ENCODE results near the gene GPBP1L1.
"Not testable (repeated sequence)": the region's sequence is repeated elsewhere in the genome, so short reads cannot be mapped to it uniquely, and the experiment has no call there.

The GPBP1L1 gene

DNA sequence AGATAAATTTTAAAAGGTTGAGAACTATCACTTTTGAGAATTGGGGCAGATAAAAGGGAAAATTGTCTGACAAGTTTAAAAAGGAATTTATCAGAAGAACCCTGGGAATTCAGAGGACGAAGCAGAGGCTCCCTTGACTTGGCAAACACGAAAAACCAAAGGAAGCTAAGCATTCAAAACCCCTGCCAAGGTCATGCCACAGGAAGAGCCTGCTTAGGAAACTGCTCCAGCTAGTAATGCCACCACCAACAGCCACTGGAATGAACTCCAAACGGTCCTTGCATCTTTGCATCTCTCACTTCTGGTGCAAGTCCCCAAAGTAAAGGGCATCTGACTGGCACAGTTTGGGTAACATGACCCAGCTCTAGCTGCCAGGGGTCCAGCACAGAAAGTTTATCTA lies 7.2 kb downstream of the GPBP1L1 start:
- DNase-seq (ENCODE audit: low spot score) = peak; percentile 36

DNA sequence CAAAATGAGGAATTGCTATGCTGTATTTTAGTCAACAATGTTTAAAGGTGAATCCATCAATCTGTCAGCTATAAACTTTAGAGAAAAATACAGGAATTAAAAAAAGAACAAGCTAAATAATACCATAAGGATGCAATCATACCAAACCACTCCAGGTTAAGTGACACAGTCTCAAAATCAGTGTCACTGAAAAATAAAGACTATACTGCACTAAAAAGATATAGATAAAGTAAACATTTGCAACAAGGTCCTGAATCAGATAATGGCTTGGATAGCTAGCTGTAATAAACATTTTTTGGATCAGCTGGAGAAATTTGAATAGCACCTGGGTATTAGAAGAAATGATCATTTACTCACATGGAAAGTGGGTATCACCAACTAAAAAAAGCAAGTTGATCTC lies 7.8 kb downstream of the GPBP1L1 start:
- no peak for DNase-seq (ENCODE audit: low spot score)

DNA sequence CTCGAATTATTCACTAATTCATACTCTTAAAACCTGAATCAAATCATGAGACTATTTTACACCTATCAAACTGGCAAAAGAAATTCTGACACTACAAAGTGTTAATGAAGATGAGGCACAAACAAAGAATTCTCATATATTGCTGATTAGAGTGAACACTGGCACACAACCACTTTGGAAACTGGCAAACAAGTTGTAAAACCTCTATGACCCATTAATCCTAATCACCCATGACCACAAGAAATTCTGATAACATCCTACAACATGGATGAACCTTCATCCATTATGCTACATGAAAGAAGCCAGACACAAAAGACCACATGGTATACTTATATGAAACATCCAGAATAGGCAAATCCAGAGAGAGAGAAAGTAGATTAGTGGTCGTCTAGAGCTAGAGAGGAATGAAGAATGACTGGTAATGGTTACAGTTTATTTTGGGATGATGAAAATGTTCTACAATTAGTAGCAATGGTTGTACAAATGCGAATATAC lies 8.5 kb downstream of the GPBP1L1 start:
- no peak for DNase-seq (ENCODE audit: low spot score)

DNA sequence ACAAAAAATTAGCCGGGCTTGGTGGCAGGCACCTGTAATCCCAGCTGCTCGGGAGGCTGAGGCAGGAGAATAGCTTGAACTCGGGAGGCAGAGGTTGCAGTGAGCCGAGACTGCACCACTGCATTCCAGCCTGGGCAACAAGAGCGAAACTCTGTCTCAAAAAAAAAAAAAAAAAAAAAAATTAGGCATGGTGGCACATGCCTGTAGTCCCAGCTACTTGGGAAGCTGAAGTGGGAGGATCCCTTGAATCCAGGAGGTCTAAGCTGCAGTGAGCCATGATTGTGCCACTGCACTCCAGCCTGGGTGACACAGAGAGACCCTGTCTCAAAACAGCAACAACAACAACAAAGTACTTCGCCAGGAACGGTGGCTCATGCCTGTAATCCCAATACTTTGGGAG lies 9.8 kb downstream of the GPBP1L1 start:
- not testable (repeated sequence) for DNase-seq (ENCODE audit: low spot score)

GRCh38 chr1:45674478-45674877 lies 11.9 kb downstream of the GPBP1L1 start:
- no peak for DNase-seq (ENCODE audit: low spot score)

- peak; percentile 15 for DNase-seq (ENCODE audit: low spot score)
These were observed 12.4 kb downstream of the GPBP1L1 start for GRCh38 chr1:45673956-45674355.

DNA sequence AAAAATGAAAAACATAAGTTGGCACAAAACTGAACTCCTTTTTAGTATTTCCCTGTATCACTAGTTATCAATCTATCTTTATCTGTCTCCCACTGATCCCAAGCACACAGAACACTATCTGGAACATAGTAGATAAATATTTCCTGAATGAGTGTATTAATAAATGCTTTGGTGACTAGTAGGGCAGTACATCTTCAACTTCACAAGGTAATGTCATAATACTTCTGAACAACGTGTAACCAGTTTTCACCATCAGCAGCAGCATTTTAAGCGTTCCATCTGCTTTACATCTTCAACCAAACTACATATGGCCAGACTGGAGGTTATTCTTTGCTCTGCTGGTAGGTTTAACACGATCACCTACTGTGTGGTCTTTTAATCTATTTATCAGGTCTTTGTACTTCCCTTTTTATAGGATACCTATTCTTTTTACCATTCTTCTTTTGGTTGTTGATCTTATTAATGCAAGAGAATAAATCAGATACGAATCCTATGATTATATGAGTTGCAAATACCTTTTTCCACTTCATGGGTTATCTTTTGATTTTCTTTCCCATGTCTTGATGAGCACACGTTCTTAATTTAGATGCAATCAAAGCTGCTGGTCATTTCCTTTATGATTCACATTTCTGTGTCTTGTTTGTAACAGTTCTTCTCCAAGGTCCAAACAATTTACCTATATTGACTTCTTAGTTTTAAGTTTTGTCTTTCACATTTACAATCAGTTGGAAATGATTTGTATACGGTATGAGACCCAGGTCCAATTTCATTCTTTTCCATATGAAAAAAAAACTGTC lies 16.3 kb downstream of the GPBP1L1 start:
- peak; percentile 14 for DNase-seq (ENCODE audit: low spot score)

DNA sequence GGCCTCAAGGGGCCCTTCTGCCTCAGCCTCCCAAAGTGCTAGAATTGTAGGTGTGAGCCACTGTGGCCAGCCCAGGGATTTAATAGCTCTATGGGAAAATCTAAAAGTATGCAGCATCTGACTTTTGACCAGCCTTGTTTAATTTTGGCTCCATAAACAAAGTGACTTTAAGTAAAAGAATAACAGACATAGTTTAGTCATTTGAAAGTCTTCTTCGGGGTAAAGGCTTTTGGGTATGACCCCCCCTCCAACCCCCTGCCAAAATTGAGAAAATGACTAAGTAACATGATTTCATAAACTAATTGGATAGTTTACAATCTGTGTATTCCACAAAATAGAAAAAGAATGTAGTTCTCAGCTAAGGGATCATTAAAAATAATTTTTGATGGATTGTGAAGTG lies 17.0 kb downstream of the GPBP1L1 start:
- DNase-seq (ENCODE audit: low spot score) = peak; percentile 27

GRCh38 chr1:45668526-45668925 lies 17.8 kb downstream of the GPBP1L1 start:
- no peak for DNase-seq (ENCODE audit: low spot score)

DNA sequence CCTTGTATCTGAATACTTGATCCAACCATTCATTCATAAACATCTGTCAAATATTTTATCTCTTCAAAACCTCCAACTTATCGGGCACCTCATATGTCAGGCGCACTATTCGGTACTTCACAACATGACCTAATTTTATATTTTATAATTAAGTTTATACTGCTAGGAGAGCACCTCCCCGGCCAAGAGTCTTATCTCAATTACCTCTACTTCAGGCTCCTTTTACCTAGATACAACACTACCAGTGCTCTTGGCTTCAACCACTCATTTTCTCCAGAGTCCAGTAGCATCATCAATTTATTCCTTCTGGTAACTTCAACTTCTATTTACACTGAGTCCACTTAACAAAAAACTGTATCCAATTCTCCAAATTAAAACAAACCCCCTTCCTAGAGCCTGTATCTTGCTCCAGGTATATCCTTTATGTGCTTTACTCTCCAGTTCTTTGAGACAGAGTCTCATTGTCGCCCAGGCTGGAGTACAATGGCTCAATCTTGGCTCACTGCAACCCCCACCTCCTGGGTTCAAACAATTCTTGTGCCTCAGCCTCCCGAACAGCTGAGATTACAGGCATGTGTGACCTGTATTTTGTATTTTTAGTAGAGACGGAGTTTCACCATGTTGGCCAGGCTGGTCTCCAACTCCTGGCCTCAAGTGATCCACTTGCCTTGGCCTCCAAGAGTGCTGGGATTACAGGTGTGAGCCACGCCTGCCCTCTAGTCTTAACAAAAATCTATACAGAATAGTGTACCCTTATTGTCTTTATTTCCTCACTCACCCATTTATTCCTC lies 18.8 kb downstream of the GPBP1L1 start:
- no peak for DNase-seq (ENCODE audit: low spot score)

GRCh38 chr1:45666836-45667235 lies 19.5 kb downstream of the GPBP1L1 start:
- DNase-seq (ENCODE audit: low spot score) = no peak

DNA sequence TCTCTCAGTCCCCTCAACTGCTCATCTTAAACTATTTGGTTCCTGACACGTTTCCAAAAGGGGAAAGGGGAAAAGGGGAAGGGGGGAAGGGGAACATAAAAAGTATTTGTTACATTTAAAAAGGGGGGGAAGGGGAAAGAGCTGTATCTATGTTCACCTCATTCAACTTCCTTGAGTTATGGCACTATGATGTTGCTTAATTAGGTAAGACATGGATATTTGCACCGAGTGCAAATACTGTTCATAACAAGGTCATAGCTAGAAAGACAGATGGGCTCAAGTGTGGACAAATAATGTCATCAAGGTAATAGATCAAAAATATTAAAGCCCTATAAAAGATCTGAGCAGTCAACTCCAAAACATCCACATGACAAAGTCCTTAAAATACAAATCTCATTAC lies 26.0 kb downstream of the GPBP1L1 start:
- DNase-seq (ENCODE audit: low spot score) = no peak

- DNase-seq (ENCODE audit: low spot score) = no peak
These were observed 27.1 kb downstream of the GPBP1L1 start for GRCh38 chr1:45659222-45659621.

DNA sequence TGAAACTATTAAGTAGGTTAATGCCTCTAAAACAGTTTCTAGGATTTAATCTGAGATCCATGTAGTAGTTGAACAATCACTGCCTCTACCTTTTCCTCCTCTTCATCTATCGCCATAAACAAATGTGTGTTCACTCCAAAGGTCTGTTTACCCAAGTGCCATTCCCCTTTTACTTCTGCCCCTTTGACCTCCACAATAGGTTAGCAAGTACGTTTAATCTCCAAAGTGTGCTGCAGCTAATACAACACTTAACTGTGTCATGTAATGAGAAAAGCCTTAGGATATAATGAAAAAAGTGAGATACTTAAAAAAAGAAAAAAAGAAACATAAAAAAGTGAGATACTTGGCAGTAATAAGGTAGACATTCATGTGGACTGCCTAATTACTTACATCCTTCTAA lies 28.2 kb downstream of the GPBP1L1 start:
- no peak for DNase-seq (ENCODE audit: low spot score)

DNA sequence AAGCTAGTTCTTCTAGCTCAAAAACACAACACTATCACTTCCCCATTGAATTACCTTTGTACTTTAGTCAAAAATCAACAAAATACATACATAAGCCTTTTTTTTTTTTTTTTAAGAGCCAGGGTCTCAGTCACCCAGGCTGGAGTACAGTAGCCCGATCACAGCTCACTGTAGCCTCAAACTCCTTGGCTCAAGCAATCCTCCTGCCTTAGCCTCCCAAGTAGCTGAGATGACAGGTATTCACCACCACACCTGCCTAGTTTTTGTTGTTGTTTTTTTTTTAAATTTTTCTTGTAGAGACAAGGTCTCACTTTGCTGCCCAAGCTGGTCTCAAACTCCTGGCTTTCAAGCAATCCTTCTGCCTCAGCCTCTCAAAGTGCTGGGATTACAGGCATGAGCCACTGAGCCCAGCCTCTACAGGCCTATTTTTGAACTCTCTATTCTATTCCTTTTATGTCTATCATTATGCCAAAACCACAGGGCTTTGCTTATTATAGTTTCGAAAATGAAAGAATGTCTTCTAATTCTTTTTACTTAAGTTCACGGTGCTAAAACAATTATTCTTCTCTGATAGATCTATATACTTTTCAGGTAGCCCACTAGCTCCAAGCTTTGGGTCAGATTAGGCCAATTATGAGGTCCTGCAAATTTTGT lies 29.6 kb downstream of the GPBP1L1 start:
- DNase-seq (ENCODE audit: low spot score) = no peak

GRCh38 chr1:45654540-45655280 lies 31.6 kb downstream of the GPBP1L1 start:
- peak; percentile 43 for DNase-seq (ENCODE audit: low spot score)

- DNase-seq (ENCODE audit: low spot score) = no peak
These were observed 38.9 kb downstream of the GPBP1L1 start for GRCh38 chr1:45647248-45648021.

DNA sequence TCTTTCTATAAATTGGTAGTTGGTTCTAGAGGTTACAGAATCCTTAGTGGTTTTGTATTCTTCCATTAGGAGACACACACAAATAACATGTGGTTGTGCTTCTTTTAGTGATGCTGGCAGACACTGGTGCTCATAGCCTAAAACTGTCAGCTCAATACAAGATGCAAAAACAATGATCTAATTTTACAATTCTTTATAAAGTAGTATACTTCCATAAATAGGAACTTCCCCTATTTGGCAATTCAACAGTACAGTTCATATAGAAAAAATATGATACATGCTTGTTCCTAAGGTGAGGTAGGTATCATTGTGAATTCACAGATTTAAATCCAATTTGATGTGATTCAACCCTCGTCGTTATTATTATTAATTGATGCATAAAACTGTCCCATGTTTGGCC lies 41.7 kb downstream of the GPBP1L1 start:
- DNase-seq (ENCODE audit: low spot score) = no peak

- DNase-seq (ENCODE audit: low spot score) = peak; percentile 6
These were observed 42.4 kb downstream of the GPBP1L1 start for GRCh38 chr1:45643978-45644377.

- no peak for DNase-seq (ENCODE audit: low spot score)
These were observed 43.0 kb downstream of the GPBP1L1 start for GRCh38 chr1:45643321-45643720.

GRCh38 chr1:45640293-45640692 lies 46.0 kb downstream of the GPBP1L1 start:
- no peak for DNase-seq (ENCODE audit: low spot score)
